Retina (tissue), 1 donor: ENCODE measurements around the gene TBATA.

Source experiments
- DNase-seq: peaks from one replicate; pipeline ENCODE4 v3.0.0-alpha.2; 2016

The TBATA gene

DNA sequence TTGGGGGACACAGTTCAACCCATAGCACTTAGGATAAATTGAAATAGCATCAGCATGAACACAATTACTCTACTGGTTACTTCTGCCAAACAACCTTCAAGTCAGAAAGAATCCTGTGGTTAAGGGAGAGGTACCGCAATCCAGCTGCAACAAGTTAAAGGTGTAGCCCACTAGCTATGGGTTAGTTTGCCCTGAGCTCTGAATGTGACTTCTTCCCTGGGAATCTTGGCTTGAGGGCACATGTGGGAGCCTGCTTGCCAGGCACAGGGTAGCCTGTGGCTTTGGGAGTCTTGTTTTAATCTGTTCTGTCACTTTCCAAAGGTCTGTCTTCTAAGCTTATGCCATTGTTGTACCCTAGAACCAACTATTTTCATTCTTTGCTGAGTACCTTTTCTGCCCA lies 21.7 kb upstream of the TBATA start:
- DNase-seq: no peak

DNA sequence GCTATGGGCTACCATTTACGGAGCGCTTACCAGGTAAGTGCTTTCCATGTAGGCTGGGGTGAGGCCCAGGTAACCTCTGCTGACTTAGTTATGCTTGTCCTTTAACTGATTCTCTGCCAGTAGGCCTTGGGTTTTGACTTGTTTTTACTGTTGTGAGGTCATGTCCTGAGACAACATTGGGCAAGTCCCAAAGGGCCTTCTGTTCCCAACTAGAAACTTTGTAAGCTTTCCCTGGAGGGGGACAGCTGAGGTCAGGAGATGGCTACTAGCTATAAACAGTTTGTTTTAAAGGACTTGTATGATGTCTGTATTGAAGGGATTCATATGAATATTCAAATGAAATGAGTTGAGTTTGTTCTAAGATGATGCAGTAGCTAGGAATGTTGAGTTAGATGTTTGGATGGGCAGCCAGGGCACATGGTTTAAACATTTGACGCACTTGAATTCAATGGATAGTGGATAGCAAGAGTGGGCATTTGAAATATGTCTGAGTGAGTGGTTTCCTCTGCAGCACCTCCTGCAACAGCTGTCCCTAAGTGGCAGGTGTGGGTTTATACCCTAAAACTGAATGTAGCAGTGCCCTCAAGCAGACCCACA lies 20.5 kb upstream of the TBATA start:
- DNase-seq: no peak

DNA sequence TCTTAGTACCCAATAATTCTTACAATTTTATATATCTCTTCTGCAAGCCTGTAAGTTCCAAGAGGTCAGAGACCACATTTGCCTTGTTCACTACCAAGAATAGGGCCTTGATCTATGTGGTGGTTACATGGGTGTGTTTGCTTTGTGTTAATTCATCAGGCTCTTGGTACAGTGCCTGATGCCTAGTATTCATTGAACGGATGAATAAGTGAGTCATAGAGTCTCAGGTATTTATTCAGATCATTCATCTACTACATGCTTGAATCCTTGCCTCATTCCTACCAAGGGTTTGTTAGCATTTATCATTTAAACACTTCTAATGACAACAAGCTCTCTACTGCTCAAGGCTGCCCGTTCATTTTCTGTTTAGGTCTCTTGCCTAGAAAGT lies 19.2 kb upstream of the TBATA start:
- DNase-seq: no peak

DNA sequence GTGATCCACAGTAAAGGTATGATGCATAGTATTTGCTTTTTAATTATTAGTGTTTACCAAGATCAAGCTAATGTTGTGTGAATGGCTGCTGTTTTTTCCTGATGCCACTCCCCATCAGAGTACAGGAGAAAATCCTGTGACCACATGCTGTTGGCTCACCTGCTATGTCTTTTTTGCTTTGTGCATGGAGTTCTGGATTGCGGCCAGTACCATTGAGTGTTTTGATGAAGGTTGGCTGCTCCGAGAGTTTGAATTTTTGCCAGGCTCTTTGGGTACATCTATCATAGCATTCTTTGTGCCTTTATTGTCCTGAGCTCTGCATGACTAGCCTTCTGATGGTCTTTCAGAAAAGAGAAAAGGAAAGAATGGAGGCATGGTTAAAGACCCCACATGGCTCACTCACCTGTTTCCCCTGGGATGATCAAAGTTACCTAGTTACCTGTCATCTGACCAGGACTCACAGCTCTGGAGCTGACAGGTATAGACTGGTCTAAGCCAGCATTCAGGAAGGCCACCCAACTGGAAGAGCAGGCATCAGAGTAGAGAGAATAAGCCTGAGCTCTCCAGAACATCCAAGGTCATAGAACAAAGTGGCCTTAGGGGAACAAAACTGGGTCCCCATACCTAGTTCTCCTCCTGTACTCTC lies 18.7 kb upstream of the TBATA start:
- DNase-seq: no peak

DNA sequence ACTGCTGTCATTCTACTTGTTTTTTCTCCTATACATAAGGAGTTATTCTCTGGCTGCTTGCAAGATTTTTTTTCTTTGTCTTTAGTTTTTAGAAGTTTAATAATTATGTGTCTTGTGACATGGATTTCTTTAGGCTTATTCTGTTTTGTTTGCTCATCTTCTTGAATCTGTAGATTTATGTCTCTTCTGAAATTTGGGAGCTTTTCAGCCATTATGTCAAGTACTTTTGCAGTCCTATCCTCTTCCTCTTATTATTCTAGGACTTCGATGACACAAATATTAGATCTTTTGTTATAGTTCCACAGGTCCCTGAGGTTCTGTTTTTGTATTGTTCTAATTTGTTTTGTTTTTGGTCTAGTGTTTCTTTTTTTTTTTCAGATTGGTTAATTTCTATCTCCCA lies 16.7 kb upstream of the TBATA start:
- no peak for DNase-seq

DNA sequence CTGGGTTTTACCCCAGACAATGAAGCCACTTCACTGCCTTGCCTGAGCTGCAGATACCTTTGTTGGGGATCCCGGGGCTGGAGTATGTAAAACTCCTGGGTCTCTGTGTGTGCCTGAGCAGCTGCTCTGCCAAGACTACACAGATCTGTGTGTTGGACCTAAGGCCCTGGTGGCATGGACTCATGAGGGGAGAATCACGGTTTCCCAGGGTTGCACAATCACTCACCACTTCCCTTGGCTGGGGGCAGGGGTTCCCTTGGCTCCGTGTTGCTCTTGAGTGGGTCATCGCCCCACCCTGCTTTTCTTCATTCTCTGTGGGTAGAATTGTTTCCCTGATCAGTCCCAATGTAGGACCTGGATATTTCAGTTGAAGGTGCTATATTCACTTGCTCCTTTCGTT lies 13.9 kb upstream of the TBATA start:
- no peak for DNase-seq

DNA sequence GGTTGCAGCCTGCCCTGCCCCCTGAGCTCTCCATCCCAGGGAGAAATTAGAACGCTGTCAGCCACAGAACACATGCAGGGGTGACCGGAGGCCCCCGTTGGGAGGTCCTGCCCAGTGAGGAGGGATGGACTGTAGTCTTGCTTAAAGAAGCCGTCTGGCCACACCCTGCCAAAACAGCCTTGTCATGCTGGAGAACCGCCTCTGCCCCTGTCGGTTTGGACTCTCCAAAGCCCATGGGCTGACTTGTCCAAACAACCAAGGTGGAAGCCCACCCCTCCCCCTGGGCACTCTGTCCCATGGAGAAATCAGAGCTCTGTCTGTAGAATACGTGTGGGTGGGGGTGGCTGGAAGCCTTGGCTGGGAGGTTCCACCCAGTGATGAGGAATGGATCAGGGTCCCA lies 12.7 kb upstream of the TBATA start:
- no peak for DNase-seq

DNA sequence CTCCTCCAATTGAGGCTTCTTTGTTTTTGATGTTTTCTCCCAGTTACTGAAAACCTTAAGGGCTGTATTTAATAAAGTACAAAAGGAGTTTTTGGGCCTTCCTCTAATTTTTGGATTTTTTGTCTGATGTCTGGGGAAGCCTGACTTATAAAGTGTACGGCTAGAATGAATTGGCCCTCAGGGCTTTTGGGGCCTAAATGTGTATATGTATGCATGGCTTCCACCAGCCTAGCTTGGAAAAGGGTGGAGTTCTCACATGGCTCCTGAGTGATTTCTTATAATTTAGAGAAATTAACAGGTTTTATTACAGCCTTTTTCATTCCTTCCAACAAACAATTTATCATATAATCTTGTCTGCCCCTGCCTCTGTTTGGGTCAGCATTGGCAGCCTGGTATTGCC lies 10.4 kb upstream of the TBATA start:
- DNase-seq: no peak

GRCh38 chr10:70791386-70792039 lies 6.3 kb upstream of the TBATA start:
- DNase-seq: no peak

- DNase-seq: no peak
Measured at GRCh38 chr10:70786799-70787415, 1.7 kb upstream of the TBATA start.

GRCh38 chr10:70784471-70784870 lies 706 bp downstream of the TBATA start:
- DNase-seq: no peak

DNA sequence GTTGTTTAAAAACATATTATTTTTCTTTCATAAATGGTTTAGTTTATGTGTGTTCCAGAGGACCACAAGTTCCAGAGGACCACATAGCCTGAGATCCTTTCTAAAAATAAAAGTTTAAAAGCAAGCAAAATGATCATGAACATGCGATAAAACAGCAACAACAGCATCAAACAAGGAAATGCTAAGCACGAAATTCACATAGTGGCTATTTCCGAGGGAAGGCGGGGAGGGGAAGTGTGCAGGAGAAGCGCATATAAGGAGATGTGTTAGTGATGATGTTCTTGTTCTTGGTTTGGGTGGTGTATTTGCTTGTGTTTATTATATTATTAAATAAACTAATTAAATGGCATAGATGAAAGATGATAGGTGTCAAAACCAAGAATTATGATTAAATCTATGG lies 1.2 kb downstream of the TBATA start:
- no peak for DNase-seq

- DNase-seq: no peak
Measured at GRCh38 chr10:70782746-70783680, 2.2 kb downstream of the TBATA start.

DNA sequence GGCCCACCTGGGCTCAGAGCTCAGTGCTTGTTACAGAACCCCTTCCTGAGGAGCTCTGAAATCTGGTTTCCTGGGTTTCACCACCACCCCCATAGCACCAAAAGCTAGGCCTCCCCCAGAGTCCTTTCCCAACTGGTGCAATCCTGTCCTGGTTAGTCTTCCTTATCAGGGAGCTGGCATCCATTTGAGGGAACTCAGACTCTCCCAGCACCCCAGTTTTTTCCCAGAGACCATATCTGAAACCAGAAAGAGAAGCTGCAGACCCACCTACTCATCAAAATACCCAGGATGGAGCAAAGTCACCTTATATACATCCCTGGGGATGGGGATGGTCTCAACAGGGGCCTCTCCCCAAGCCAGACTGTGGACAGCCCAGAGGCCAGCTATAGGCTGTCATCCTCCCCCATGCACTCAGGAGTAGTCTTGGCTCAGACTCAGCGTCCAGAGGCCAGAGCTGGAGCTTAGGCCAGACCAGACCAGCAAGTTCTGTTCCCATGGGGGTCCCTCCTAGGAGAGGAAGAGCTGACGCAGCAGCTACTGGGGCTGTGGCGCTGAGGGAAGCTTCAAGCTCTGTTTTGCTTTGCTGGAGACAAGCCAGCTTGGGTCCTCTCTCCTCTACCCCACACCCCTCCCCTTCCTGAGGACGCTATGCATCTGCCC lies 3.0 kb downstream of the TBATA start:
- DNase-seq: no peak

DNA sequence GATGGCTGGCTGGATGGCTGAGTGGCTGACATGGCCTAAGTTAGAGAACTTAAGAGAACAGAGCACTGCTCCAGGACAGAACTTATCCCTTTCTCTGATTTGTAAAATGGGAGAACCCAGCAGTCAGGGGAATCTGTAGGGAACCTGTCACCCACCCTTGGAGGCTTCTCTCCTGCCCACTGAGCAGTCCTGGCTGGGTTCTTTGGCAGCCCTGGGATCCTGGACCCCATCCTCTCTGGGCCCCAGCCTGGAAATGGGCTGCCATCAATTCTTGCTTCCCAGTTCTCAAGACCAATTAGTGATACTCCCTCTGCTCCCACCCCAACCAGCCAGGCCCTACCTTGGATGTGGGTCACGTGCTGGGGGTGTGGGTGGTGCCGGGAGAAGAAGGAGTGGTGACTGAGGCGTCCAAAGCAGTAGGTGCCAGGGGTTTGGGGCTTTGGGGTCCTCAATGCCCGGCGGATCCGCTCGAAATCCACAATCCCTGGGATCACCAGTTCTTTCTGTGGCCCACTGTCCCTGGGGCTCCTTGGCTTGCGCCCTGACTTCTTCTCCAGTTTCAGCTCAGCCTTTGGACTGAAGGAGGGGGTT lies 3.6 kb downstream of the TBATA start:
- no peak for DNase-seq

- no peak for DNase-seq
Measured at GRCh38 chr10:70780772-70781171, 4.4 kb downstream of the TBATA start.

GRCh38 chr10:70780370-70780760 lies 4.8 kb downstream of the TBATA start:
- DNase-seq: no peak

GRCh38 chr10:70779511-70780369 lies 5.4 kb downstream of the TBATA start:
- no peak for DNase-seq

GRCh38 chr10:70779088-70779487 lies 6.1 kb downstream of the TBATA start:
- no peak for DNase-seq

DNA sequence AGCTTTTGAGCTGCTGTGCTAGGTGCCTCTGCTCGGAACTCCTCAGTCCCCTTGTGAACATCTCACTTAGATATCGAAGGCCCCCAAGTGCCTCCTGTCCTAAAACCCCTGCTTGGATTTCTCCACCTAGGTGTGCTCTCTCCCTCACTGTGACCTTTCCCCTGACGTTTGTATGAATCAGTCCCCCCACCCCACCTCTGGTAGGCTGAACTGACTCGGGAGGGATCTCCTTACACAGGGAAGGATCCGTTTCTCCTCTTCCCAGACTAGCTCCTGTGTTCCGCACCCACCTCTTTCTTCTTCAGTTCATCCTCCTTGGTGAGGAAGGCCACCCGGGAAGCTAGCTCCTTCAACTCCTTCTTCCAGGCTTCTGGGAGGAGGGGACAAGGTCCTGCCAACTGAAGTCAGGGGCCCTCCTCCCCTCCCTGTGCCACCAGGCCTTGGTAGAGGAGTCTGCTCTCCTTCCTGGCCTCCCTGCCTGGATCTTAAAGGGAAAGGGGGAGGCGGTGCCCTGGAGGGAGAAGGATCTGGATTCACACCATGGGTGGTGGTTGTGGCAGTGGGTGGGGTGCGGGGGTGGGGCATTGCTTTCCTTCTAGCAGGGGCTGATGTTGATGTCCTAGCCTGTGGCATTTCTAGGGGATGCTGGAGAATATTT lies 6.8 kb downstream of the TBATA start:
- DNase-seq: no peak
